Measurements from ENCODE around the gene CADM1. TPM values are rescaled to one million over a fixed set of nuclear protein-coding genes. Genes with fewer than 3 reads are reported as not detected.

The CADM1 gene
- total and polyA plus RNA-seq, 5 donors from 2014 or later, result 3.6 to 11.3 (median 6.9) TPM

- no peaks in the 10 kb centered on the region for H3K36me3 ChIP-seq (ENCODE audit: control insufficient read depth, insufficient read depth, low read length)
- no peaks in the 10 kb centered on the region for H3K4me1 ChIP-seq (ENCODE audit: control insufficient read depth, insufficient read depth, low read length, poor library complexity, severe bottlenecking)
- H3K9me3 Mint-ChIP-seq, result no peaks in the 10 kb centered on the region
- DNase-seq (no peak), ATAC-seq (ENCODE audit: low read depth in 2 of 2) (no peak)
- H3K27me3 ChIP-seq (ENCODE audit: control insufficient read depth, insufficient read depth, low read length), result peaks cover 7% of the 10 kb centered on the region
- H3K4me3 ChIP-seq (ENCODE audit: low read depth, low read length), result no peak overlapping the region
- no peak overlapping the region for H3K4me3 Mint-ChIP-seq
- H3K27ac Mint-ChIP-seq, result no peak overlapping the region
- H3K4me1 Mint-ChIP-seq, result no peaks in the 10 kb centered on the region
- no peaks in the 10 kb centered on the region for H3K9me3 ChIP-seq (ENCODE audit: control insufficient read depth in 2 of 2, low read length in 2 of 2)
- H3K36me3 Mint-ChIP-seq, result no peaks in the 10 kb centered on the region
- H3K27me3 Mint-ChIP-seq, result peaks cover 16% of the 10 kb centered on the region
- no peak overlapping the region for H3K27ac ChIP-seq (ENCODE audit: insufficient read depth, low read length, poor library complexity, severe bottlenecking)
These were observed 266.6 kb downstream of the CADM1 start for GRCh38 chr11:115237578-115237977.

GRCh38 chr11:115234794-115235193 lies 269.4 kb downstream of the CADM1 start:
- Histone ChIP-seq H3K4me3 (ENCODE audit: low read depth, low read length) (no peak overlapping the region), H3K9me3 (ENCODE audit: control insufficient read depth in 2 of 2, low read length in 2 of 2) (no peaks in the 10 kb centered on the region), H3K4me1 (ENCODE audit: control insufficient read depth, insufficient read depth, low read length, poor library complexity, severe bottlenecking) (no peaks in the 10 kb centered on the region), H3K27ac (ENCODE audit: insufficient read depth, low read length, poor library complexity, severe bottlenecking) (no peak overlapping the region), H3K27me3 (ENCODE audit: control insufficient read depth, insufficient read depth, low read length) (peaks cover 8% of the 10 kb centered on the region), H3K36me3 (ENCODE audit: control insufficient read depth, insufficient read depth, low read length) (no peaks in the 10 kb centered on the region)
- DNase-seq, result no peak
- Mint-ChIP-seq H3K27me3 (peaks cover 10% of the 10 kb centered on the region), H3K36me3 (no peaks in the 10 kb centered on the region), H3K27ac (no peak overlapping the region), H3K4me1 (no peaks in the 10 kb centered on the region), H3K9me3 (peaks cover 0 to 2% (median 0%) of the 10 kb centered on the region in 7 donors), H3K4me3 (no peak overlapping the region)
- no peak for ATAC-seq (ENCODE audit: low read depth in 2 of 2)

DNA sequence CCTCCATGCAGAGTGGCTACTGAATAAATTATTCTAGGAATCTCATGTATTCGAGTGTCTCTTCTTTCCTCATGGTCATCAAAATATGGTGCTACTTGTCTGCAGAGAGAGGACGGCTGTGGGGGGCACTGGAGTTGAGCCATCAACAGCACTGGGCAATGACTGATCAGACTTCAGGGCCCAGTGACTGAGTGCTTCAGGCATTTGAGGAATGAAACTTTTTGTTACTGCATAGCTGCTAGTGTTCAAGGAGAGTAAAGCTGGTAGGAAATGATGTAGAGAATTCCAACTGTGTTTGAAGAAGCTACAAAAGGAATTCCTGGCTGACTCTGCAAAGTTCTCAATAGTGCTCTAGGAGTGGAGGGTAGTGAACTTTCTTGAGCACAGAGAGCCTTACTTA lies 277.7 kb downstream of the CADM1 start:
- Histone ChIP-seq H3K27ac (ENCODE audit: insufficient read depth, low read length, poor library complexity, severe bottlenecking) (no peak overlapping the region), H3K4me3 (ENCODE audit: low read depth, low read length) (no peak overlapping the region), H3K4me1 (ENCODE audit: control insufficient read depth, insufficient read depth, low read length, poor library complexity, severe bottlenecking) (peaks cover 15% of the 10 kb centered on the region), H3K36me3 (ENCODE audit: control insufficient read depth, insufficient read depth, low read length) (no peaks in the 10 kb centered on the region), H3K9me3 (ENCODE audit: control insufficient read depth in 2 of 2, low read length in 2 of 2) (no peaks in the 10 kb centered on the region), H3K27me3 (ENCODE audit: control insufficient read depth, insufficient read depth, low read length) (peaks cover 4% of the 10 kb centered on the region)
- DNase-seq, result no peak
- no peak overlapping the region for H3K4me3 Mint-ChIP-seq
- H3K27me3 Mint-ChIP-seq, result peaks cover 10% of the 10 kb centered on the region
- H3K27ac Mint-ChIP-seq, result no peak overlapping the region
- peaks cover 5 to 18% (median 10%) of the 10 kb centered on the region in 4 donors for H3K4me1 Mint-ChIP-seq
- H3K9me3 Mint-ChIP-seq, result peaks cover 0 to 5% (median 0%) of the 10 kb centered on the region in 7 donors
- H3K36me3 Mint-ChIP-seq, result no peaks in the 10 kb centered on the region
- ATAC-seq (ENCODE audit: low read depth in 2 of 2), result no peak

DNA sequence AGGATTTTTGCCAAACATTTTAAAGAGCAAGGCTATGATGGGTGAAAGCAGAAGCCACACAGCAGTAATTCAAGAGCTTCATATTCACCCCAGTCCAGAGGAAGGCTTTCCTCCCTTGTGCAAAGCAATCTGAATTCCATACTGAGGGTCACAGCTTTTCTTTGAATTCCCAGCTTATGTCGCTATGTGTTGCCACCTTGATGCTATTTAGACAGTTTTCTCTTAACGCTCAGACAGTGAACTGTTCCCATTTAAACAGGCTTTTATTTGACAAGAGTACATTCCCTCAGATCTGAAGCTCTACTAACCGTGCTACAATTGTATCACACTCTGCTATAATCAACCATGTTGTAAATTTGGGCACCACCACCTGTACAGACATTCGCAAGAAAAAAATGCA lies 279.7 kb downstream of the CADM1 start:
- Histone ChIP-seq H3K4me1 (ENCODE audit: control insufficient read depth, insufficient read depth, low read length, poor library complexity, severe bottlenecking) (peaks cover 15% of the 10 kb centered on the region), H3K27ac (ENCODE audit: insufficient read depth, low read length, poor library complexity, severe bottlenecking) (no peak overlapping the region), H3K36me3 (ENCODE audit: control insufficient read depth, insufficient read depth, low read length) (no peaks in the 10 kb centered on the region), H3K4me3 (ENCODE audit: low read depth, low read length) (no peak overlapping the region), H3K9me3 (ENCODE audit: control insufficient read depth in 2 of 2, low read length in 2 of 2) (no peaks in the 10 kb centered on the region), H3K27me3 (ENCODE audit: control insufficient read depth, insufficient read depth, low read length) (peaks cover 2% of the 10 kb centered on the region)
- Mint-ChIP-seq H3K4me1 (peaks cover 7 to 20% (median 13%) of the 10 kb centered on the region in 4 donors), H3K27ac (peak overlapping the region in 1 of 3 donors; percentile 53), H3K27me3 (peaks cover 10% of the 10 kb centered on the region), H3K36me3 (no peaks in the 10 kb centered on the region), H3K9me3 (peaks cover 0 to 6% (median 0%) of the 10 kb centered on the region in 7 donors), H3K4me3 (no peak overlapping the region)
- DNase-seq, result no peak
- no peak for ATAC-seq (ENCODE audit: low read depth in 2 of 2)

- Histone ChIP-seq H3K9me3 (ENCODE audit: control insufficient read depth in 2 of 2, low read length in 2 of 2) (no peaks in the 10 kb centered on the region), H3K27me3 (ENCODE audit: control insufficient read depth, insufficient read depth, low read length) (peaks cover 2% of the 10 kb centered on the region), H3K4me1 (ENCODE audit: control insufficient read depth, insufficient read depth, low read length, poor library complexity, severe bottlenecking) (peaks cover 22% of the 10 kb centered on the region), H3K4me3 (ENCODE audit: low read depth, low read length) (peak overlapping the region; percentile 35), H3K27ac (ENCODE audit: insufficient read depth, low read length, poor library complexity, severe bottlenecking) (peak overlapping the region; percentile 79), H3K36me3 (ENCODE audit: control insufficient read depth, insufficient read depth, low read length) (no peaks in the 10 kb centered on the region)
- Mint-ChIP-seq H3K4me3 (peak overlapping the region in 3 of 4 donors; percentile 10 to 34 (median 12)), H3K9me3 (peaks cover 0 to 6% (median 0%) of the 10 kb centered on the region in 7 donors), H3K36me3 (no peaks in the 10 kb centered on the region), H3K4me1 (peaks cover 7 to 34% (median 18%) of the 10 kb centered on the region in 4 donors), H3K27me3 (peaks cover 10% of the 10 kb centered on the region), H3K27ac (peak overlapping the region; percentile 11 to 90 (median 81))
- ATAC-seq (ENCODE audit: low read depth in 2 of 2) (peak; percentile 23 to 38), DNase-seq (peak in 1 of 3 donors; percentile 7)
These were observed 281.2 kb downstream of the CADM1 start for GRCh38 chr11:115222863-115223530.

GRCh38 chr11:115222218-115222862 lies 281.9 kb downstream of the CADM1 start:
- H3K27ac Mint-ChIP-seq, result peak overlapping the region; percentile 16 to 90 (median 81)
- peak overlapping the region in 3 of 4 donors; percentile 12 to 18 (median 15) for H3K4me3 Mint-ChIP-seq
- H3K27me3 Mint-ChIP-seq, result peaks cover 3% of the 10 kb centered on the region

DNA sequence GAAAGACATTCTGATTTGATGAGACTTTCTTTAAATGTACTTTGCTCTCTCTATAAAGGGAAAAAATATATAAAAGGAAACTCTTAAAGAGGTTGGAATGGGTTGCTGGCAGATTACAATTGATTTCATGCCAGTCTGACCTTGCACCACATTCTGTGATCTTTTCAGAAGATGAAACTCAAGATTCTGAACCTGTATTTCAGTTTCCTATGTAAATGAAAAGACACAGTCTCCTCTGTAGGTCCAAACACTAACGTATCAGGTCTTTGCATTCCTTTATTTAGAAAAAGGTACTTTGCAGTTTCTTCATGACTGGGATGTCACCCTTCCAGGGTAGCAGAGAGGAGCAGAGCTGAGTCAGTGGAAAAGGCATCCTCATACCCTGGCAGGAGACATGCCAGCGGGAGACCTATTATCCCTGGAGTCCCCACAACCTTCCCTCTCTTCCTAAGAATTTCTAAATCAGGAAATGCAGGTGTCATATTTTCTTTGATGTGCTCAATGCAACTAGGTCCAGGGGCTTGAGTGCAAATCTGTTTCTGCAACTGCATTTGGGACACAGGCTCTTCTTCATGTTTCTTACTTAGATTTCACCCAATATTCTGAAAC lies 282.6 kb downstream of the CADM1 start:
- no peaks in the 10 kb centered on the region for H3K9me3 ChIP-seq (ENCODE audit: control insufficient read depth in 2 of 2, low read length in 2 of 2)
- Mint-ChIP-seq H3K27me3 (no peaks in the 10 kb centered on the region), H3K4me1 (peaks cover 7 to 49% (median 23%) of the 10 kb centered on the region in 4 donors), H3K4me3 (peak overlapping the region in 2 of 4 donors; percentile 12 to 18), H3K9me3 (peaks cover 0 to 6% (median 0%) of the 10 kb centered on the region in 7 donors), H3K27ac (peak overlapping the region; percentile 16 to 90 (median 81)), H3K36me3 (no peaks in the 10 kb centered on the region)
- no peaks in the 10 kb centered on the region for H3K36me3 ChIP-seq (ENCODE audit: control insufficient read depth, insufficient read depth, low read length)
- DNase-seq, result no peak
- H3K4me3 ChIP-seq (ENCODE audit: low read depth, low read length), result peak overlapping the region; percentile 35
- H3K27ac ChIP-seq (ENCODE audit: insufficient read depth, low read length, poor library complexity, severe bottlenecking), result peak overlapping the region; percentile 79
- peaks cover 2% of the 10 kb centered on the region for H3K27me3 ChIP-seq (ENCODE audit: control insufficient read depth, insufficient read depth, low read length)
- H3K4me1 ChIP-seq (ENCODE audit: control insufficient read depth, insufficient read depth, low read length, poor library complexity, severe bottlenecking), result peaks cover 23% of the 10 kb centered on the region
- ATAC-seq (ENCODE audit: low read depth in 2 of 2), result no peak

More at GRCh38 chr11:115222218-115222862, 281.9 kb downstream of the CADM1 start:
- H3K27ac ChIP-seq (ENCODE audit: insufficient read depth, low read length, poor library complexity, severe bottlenecking), result peak overlapping the region; percentile 79
- H3K4me1 ChIP-seq (ENCODE audit: control insufficient read depth, insufficient read depth, low read length, poor library complexity, severe bottlenecking), result peaks cover 23% of the 10 kb centered on the region
- Mint-ChIP-seq H3K36me3 (no peaks in the 10 kb centered on the region), H3K4me1 (peaks cover 7 to 41% (median 23%) of the 10 kb centered on the region in 4 donors), H3K9me3 (peaks cover 0 to 6% (median 0%) of the 10 kb centered on the region in 7 donors)
- DNase-seq (peak; percentile 7 to 81 (median 65)), ATAC-seq (ENCODE audit: low read depth in 2 of 2) (peak; percentile 88 to 89)
- no peaks in the 10 kb centered on the region for H3K36me3 ChIP-seq (ENCODE audit: control insufficient read depth, insufficient read depth, low read length)
- peaks cover 2% of the 10 kb centered on the region for H3K27me3 ChIP-seq (ENCODE audit: control insufficient read depth, insufficient read depth, low read length)
- H3K9me3 ChIP-seq (ENCODE audit: control insufficient read depth in 2 of 2, low read length in 2 of 2), result no peaks in the 10 kb centered on the region
- peak overlapping the region; percentile 35 for H3K4me3 ChIP-seq (ENCODE audit: low read depth, low read length)

Data from CD4-positive, CD25-positive, alpha-beta regulatory T cell (primary cell).